OCI-LY3 (cell line): ENCODE data around the gene ADARB2.

ENCODE experiments used
- EZH2phosphoT487 ChIP-seq: fragments of 200-600 bp; shearing (Covaris generic); IDR thresholded peaks from 2 replicates; pipeline ENCODE4 v1.6.1; 2018; ENCODE audit warnings: antibody characterized with exemption, mixed run types, low read depth
- TF ChIP-seq, protein P1 (sequence below): fragments of 200-600, 300-600 bp; sonication (generic); IDR thresholded peaks from 2 replicates; pipeline ENCODE4 v1.5.1; 2014; ENCODE audit warnings: antibody characterized with exemption, low read length, low read depth

- TF ChIP-seq, protein P1, sequence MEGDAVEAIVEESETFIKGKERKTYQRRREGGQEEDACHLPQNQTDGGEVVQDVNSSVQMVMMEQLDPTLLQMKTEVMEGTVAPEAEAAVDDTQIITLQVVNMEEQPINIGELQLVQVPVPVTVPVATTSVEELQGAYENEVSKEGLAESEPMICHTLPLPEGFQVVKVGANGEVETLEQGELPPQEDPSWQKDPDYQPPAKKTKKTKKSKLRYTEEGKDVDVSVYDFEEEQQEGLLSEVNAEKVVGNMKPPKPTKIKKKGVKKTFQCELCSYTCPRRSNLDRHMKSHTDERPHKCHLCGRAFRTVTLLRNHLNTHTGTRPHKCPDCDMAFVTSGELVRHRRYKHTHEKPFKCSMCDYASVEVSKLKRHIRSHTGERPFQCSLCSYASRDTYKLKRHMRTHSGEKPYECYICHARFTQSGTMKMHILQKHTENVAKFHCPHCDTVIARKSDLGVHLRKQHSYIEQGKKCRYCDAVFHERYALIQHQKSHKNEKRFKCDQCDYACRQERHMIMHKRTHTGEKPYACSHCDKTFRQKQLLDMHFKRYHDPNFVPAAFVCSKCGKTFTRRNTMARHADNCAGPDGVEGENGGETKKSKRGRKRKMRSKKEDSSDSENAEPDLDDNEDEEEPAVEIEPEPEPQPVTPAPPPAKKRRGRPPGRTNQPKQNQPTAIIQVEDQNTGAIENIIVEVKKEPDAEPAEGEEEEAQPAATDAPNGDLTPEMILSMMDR, result no peak
- no peak for TF ChIP-seq EZH2phosphoT487
These were observed 508.8 kb downstream of the ADARB2 start for GRCh38 chr10:1228467-1228975.
